Osteocyte (in vitro differentiated cells): ENCODE measurements around the gene MACO1. TPM values are rescaled to one million over a fixed set of nuclear protein-coding genes. Genes with fewer than 3 reads are reported as not detected.

Experiments
- DNase-seq: peaks from one replicate; pipeline ENCODE4 v3.0.0; 2021; ENCODE audit warnings: mixed read lengths; ENCODE audit not compliant: unreplicated experiment; ENCODE audit errors: extremely low spot score
- H3K27ac Mint-ChIP-seq: one replicate; pipeline ENCODE4 v1.8.0; 2021; ENCODE audit warnings: mild to moderate bottlenecking, mixed read lengths; ENCODE audit not compliant: unreplicated experiment
- H3K27me3 Mint-ChIP-seq: one replicate; pipeline ENCODE4 v1.8.0; 2021; ENCODE audit warnings: mixed read lengths; ENCODE audit not compliant: unreplicated experiment
- H3K36me3 Mint-ChIP-seq: one replicate; pipeline ENCODE4 v1.8.0; 2021; ENCODE audit warnings: mixed read lengths; ENCODE audit not compliant: unreplicated experiment
- H3K4me1 Mint-ChIP-seq: one replicate; pipeline ENCODE4 v1.8.0; 2021; ENCODE audit warnings: mixed read lengths; ENCODE audit not compliant: unreplicated experiment
- H3K4me3 Mint-ChIP-seq: one replicate; pipeline ENCODE4 v1.8.0; 2021; ENCODE audit warnings: mild to moderate bottlenecking, moderate library complexity, mixed read lengths; ENCODE audit not compliant: unreplicated experiment
- H3K9me3 Mint-ChIP-seq: one replicate; pipeline ENCODE4 v1.8.0; 2021; ENCODE audit warnings: mixed read lengths; ENCODE audit not compliant: unreplicated experiment
- CTCF ChIP-seq: fragments of 200-600 bp; sonication (generic); IDR thresholded peaks from 2 replicates; pipeline ENCODE4 v1.5.0; 2021; ENCODE audit warnings: antibody characterized with exemption, mild to moderate bottlenecking, moderate library complexity
- total RNA-seq: library from RNA; stranded (reverse); gene quantifications from 2 replicates; pipeline ENCODE4 v1.2.1, GENCODE V29; 2021

Gene MACO1
- total RNA-seq, 1 donor from 2014 or later = 30.7 TPM

GRCh38 chr1:25531082-25531461 lies 100.4 kb downstream of the MACO1 start:
- H3K27me3 Mint-ChIP-seq = peaks cover 2% of the 10 kb centered on the region
- no peak for TF ChIP-seq CTCF
- no peaks in the 10 kb centered on the region for H3K36me3 Mint-ChIP-seq
- H3K4me1 Mint-ChIP-seq = no peaks in the 10 kb centered on the region
- no peak for DNase-seq
- H3K9me3 Mint-ChIP-seq = no peaks in the 10 kb centered on the region
- no peak overlapping the region for H3K27ac Mint-ChIP-seq
- no peak overlapping the region for H3K4me3 Mint-ChIP-seq

GRCh38 chr1:25532970-25533369 lies 102.3 kb downstream of the MACO1 start:
- no peak for DNase-seq
- Mint-ChIP-seq H3K27ac (no peak overlapping the region), H3K9me3 (no peaks in the 10 kb centered on the region), H3K4me3 (no peak overlapping the region), H3K4me1 (no peaks in the 10 kb centered on the region), H3K36me3 (no peaks in the 10 kb centered on the region), H3K27me3 (peaks cover 2% of the 10 kb centered on the region)
- TF ChIP-seq CTCF = no peak

DNA sequence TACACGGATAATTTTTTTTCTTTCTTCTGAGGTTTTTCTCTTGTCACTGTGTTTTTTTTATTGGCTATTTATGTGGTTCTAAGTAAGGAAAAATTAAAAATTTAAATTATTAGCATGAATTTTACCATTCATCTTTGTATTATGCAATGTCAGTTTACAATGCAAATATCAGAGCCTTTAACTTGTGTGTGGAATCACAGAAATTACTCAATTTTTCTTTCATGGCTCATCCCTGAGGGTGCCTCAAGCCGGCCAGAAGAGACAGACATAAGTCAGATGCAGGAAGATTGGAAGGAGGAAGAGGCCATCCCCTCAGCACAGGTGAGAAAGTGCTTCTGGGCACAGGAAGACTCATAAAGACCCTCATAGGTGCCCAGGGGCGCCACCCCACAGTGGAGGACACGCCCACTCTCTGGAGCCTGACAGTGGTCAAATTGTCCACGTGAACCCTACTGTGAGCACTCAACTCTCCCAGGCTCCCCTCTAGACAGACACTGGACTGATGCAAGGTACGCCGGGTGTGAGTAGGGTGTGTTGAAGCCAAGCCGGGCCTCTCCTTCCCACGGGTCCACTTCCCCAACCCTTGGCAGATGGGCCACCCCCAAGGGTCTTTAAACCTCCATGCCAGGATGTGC lies 103.2 kb downstream of the MACO1 start:
- no peaks in the 10 kb centered on the region for H3K4me1 Mint-ChIP-seq
- peaks cover 2% of the 10 kb centered on the region for H3K27me3 Mint-ChIP-seq
- H3K36me3 Mint-ChIP-seq = no peaks in the 10 kb centered on the region
- DNase-seq = no peak
- H3K4me3 Mint-ChIP-seq = no peak overlapping the region
- no peak overlapping the region for H3K27ac Mint-ChIP-seq
- no peak for TF ChIP-seq CTCF
- H3K9me3 Mint-ChIP-seq = no peaks in the 10 kb centered on the region

- Mint-ChIP-seq H3K36me3 (no peaks in the 10 kb centered on the region), H3K27ac (no peak overlapping the region), H3K4me1 (no peaks in the 10 kb centered on the region), H3K4me3 (no peak overlapping the region), H3K9me3 (no peaks in the 10 kb centered on the region), H3K27me3 (peaks cover 2% of the 10 kb centered on the region)
- TF ChIP-seq CTCF = no peak
- DNase-seq = no peak
Measured at GRCh38 chr1:25534410-25534788, 103.7 kb downstream of the MACO1 start.

DNA sequence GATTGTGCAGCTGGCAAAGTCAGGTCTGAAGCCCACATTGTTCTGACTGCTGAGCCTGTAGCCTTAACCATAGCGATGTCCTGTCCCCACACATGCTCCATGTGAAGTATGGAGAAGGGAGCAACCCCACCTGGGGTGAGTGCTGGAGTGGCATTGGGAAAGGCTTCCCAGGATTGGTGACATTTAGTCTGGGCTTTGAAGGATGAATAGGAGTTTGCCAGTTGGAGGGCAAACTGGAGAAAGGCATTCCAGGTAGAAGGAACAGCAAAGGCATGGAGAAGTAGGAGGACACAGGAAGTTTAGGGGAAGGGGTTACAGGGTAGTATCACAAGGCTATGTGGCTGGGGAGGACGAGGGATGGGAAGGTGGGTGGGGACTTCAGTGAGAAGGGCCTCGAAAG lies 105.4 kb downstream of the MACO1 start:
- H3K27ac Mint-ChIP-seq = no peak overlapping the region
- DNase-seq = no peak
- no peaks in the 10 kb centered on the region for H3K4me1 Mint-ChIP-seq

More for the DNA sequence above, 105.4 kb downstream of the MACO1 start:
- no peak overlapping the region for H3K4me3 Mint-ChIP-seq
- H3K36me3 Mint-ChIP-seq = no peaks in the 10 kb centered on the region
- no peak for TF ChIP-seq CTCF
- no peaks in the 10 kb centered on the region for H3K9me3 Mint-ChIP-seq
- H3K27me3 Mint-ChIP-seq = peaks cover 2% of the 10 kb centered on the region
